Measurements from ENCODE around the gene SPOUT1. TPM values are rescaled to one million over a fixed set of nuclear protein-coding genes. Genes with fewer than 3 reads are reported as not detected.
"Not testable (repeated sequence)": the region's sequence is repeated elsewhere in the genome, so short reads cannot be mapped to it uniquely, and the experiment has no call there.

Gene SPOUT1
- total and polyA plus RNA-seq, 9 donors: 6.3 to 47.9 (median 25.5) TPM

- H3K27ac ChIP-seq; intact Hi-C loops (cut with DNase I); H3K4me3 ChIP-seq; H3K36me3 ChIP-seq; H3K9me3 ChIP-seq; H3K4me1 ChIP-seq (ENCODE audit: insufficient read depth); H3K27me3 ChIP-seq: not testable (repeated sequence)
- TF ChIP-seq CTCF (IDR thresholded peaks at IDR 0.05): peak in 2 of 3 donors; percentile 46 to 52
- peak in 1 of 5 donors; percentile 32 for DNase-seq
- 66 to 74% (median 69%) methylated on average over 10 of the region's 10 CpGs for WGBS, 3 donors
Observed at GRCh38 chr9:128851779-128852600, 22.4 kb upstream of the SPOUT1 start.

- H3K27me3 ChIP-seq; DNase-seq; intact Hi-C loops (cut with DNase I); H3K36me3 ChIP-seq; H3K9me3 ChIP-seq; H3K4me1 ChIP-seq (ENCODE audit: insufficient read depth); H3K4me3 ChIP-seq; H3K27ac ChIP-seq: not testable (repeated sequence)
- WGBS, 3 donors: 84 to 95% (median 90%) methylated on average over 10 of the region's 10 CpGs
Observed at GRCh38 chr9:128851024-128851423, 21.4 kb upstream of the SPOUT1 start.

DNA sequence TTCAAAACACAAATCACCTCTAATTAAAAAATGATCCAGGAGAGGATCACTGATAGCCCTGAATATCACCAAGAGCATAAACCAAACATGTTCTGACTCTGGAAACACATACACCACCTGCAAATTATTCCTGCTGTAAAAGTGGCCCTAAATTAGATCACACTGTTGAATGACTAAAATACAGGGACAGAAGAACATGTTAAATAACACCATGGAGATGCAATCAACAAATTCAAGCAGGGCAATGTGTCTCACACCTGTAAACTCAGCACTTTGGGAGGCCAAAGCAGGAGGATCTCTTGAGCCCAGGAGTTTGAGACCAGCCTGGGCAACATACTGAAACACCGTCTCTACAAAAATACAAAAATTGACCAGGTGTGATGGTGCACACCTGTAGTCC lies 18.2 kb upstream of the SPOUT1 start:
- Histone ChIP-seq H3K27ac (no peak overlapping the region), H3K4me1 (ENCODE audit: insufficient read depth) (no peaks in the 10 kb centered on the region), H3K36me3 (no peaks in the 10 kb centered on the region), H3K4me3 (no peak overlapping the region), H3K9me3 (no peaks in the 10 kb centered on the region), H3K27me3 (no peaks in the 10 kb centered on the region)
- 97 to 100% (median 98%) methylated on average over 1 of the region's 1 CpG for WGBS, 3 donors
- TF ChIP-seq POLR2A (IDR thresholded peaks at IDR 0.05) (no peak), EP300 (IDR thresholded peaks at IDR 0.05) (no peak), CTCF (IDR thresholded peaks at IDR 0.05) (no peak)
- intact Hi-C loops (cut with DNase I): no loop called here
- no peak for DNase-seq

GRCh38 chr9:128846680-128847030 lies 17.1 kb upstream of the SPOUT1 start:
- 96 to 98% (median 98%) methylated on average over 3 of the region's 3 CpGs for WGBS, 3 donors
- TF ChIP-seq CTCF (IDR thresholded peaks at IDR 0.05): no peak
- no peak for TF ChIP-seq EP300 (IDR thresholded peaks at IDR 0.05)
- TF ChIP-seq POLR2A (IDR thresholded peaks at IDR 0.05): no peak

DNA sequence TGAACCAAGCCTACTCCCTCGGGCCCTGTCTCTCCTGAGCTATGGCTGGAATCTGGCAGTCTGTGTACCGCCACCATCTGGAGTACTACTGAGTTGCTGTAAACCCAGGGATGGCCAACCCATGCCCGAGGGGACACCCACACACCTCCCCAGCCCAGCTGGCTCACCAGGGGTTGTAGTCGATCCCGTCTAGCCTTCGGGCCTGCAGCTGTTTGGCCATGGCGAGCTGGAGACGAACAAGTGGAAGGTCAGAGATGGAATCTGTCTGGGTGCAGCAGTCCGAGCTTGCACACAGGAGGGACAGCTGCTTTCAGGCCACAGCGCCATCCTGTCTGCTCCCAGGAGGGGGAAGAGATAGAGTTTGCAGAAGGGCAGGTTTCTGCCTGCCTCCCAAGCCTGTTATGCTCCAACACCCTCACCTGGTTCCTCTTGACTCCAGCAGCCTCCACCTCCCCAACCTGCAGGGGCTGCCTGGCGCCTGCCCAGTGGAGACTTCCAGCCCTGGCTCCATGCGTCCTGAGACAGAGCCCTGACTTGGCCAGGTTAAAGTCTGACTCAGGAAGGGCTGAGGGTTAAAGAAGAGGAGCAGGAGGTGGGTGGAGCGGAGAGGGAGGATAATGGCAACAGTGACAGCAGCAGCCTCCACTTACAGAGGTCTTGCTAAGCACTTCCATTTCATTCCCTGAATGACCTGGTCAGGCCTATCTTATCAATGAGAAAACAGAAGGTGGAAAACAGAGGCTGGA lies 15.8 kb upstream of the SPOUT1 start:
- intact Hi-C loops (cut with DNase I): no loop called here
- Histone ChIP-seq H3K27me3 (no peaks in the 10 kb centered on the region), H3K36me3 (no peaks in the 10 kb centered on the region), H3K9me3 (no peaks in the 10 kb centered on the region), H3K4me1 (ENCODE audit: insufficient read depth) (no peaks in the 10 kb centered on the region), H3K4me3 (no peak overlapping the region), H3K27ac (no peak overlapping the region)
- WGBS, 3 donors: 65 to 75% (median 68%) methylated on average over 13 of the region's 13 CpGs
- DNase-seq: no peak
- TF ChIP-seq POLR2A (IDR thresholded peaks at IDR 0.05) (no peak), EP300 (IDR thresholded peaks at IDR 0.05) (no peak), CTCF (IDR thresholded peaks at IDR 0.05) (no peak)

More at GRCh38 chr9:128846680-128847030, 17.1 kb upstream of the SPOUT1 start:
- no peaks in the 10 kb centered on the region for H3K4me1 ChIP-seq (ENCODE audit: insufficient read depth)
- no peaks in the 10 kb centered on the region for H3K36me3 ChIP-seq
- H3K27ac ChIP-seq: no peak overlapping the region
- H3K27me3 ChIP-seq: no peaks in the 10 kb centered on the region
- no peak overlapping the region for H3K4me3 ChIP-seq
- no peak for DNase-seq
- H3K9me3 ChIP-seq: no peaks in the 10 kb centered on the region
- intact Hi-C loops (cut with DNase I): no loop called here

GRCh38 chr9:128843171-128843570 lies 13.6 kb upstream of the SPOUT1 start:
- intact Hi-C loops (cut with DNase I); H3K9me3 ChIP-seq; H3K4me3 ChIP-seq; H3K4me1 ChIP-seq (ENCODE audit: insufficient read depth); DNase-seq; H3K27ac ChIP-seq; H3K36me3 ChIP-seq; H3K27me3 ChIP-seq: not testable (repeated sequence)
- 94 to 97% (median 97%) methylated on average over 7 of the region's 7 CpGs for WGBS, 3 donors
